AML-193 (cell line): ENCODE measurements around the gene TMBIM6.
"Not testable (repeated sequence)": the region's sequence is repeated elsewhere in the genome, so short reads cannot be mapped to it uniquely, and the experiment has no call there.

ENCODE experiments used
- DNase-seq, 2 experiments: peaks; one replicate each; lab custom pipeline; 2025; lab: John Stamatoyannopoulos, UW

The TMBIM6 gene, protein sequence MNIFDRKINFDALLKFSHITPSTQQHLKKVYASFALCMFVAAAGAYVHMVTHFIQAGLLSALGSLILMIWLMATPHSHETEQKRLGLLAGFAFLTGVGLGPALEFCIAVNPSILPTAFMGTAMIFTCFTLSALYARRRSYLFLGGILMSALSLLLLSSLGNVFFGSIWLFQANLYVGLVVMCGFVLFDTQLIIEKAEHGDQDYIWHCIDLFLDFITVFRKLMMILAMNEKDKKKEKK

DNA sequence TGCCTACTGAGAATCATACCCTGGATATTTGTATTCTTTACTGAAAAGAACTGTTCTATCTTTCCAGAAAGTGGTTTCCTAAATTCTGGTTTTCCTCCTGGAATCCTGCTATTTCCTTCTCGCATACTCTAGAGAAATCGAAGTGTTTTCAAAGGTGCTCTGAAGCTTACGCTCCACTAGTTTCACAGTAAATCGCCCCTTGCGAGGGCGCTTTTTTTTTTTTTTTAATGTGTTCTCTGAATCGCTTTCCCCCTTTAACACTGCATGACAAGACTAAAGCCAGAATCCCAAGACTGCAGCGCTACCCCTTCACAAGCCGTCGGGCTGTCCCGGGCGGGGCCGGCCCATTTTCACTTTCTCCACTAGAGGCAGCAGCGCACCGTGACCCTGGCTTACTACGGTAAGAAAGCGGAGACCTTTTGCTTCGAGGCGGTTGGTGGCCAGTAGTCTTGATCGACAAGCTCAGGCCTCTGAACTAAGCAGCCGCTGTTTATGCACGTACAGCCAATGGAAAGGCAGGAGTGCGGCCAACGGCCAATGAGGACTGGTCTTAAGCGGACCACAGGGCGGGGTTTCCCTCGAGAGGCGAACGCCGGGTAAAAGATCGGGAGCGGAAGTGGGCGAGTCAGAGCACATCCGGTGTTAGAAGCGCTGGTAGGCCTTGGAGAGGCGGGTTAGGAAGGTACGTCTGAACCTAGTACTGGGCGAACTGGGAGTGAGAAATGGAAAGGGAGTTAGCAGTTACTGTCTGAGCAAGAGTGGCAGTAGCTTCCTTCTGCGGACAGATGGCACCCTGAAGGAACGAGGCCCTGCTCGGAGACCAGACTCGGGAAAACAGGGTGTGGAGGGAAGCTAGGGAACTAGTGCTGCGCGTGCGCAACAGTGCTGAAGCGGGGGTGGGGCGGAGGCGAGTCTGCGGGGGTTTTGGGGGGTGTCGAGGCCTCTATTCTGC is at the start of gene TMBIM6:
TMBIM6 (plus strand) TSS at position 628 of the 952 bp plus-strand sequence. CDS start 10,937 bp downstream, outside the sequence.
- peak; percentile 99 for DNase-seq

DNA sequence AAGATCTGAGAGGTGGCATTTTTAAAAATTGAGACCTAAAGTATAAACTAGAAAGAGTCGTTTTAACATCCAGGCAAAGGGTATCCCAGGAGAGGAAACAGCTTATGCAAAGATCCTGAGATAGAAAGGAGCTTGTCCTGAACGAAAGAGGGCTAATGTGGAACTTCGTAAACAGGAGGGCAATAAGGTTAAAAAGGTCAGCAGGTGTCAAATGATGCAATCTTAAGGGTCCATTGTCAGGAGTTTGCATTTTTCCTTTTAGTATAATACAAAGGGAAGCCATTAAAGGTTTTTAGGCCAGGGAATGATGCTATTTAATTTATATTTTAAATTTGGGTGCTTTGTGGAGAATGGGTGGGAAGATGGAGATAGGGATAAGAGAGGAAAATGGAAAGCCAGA is 48.5 kb upstream of the TMBIM6 start:
- DNase-seq: no peak

DNA sequence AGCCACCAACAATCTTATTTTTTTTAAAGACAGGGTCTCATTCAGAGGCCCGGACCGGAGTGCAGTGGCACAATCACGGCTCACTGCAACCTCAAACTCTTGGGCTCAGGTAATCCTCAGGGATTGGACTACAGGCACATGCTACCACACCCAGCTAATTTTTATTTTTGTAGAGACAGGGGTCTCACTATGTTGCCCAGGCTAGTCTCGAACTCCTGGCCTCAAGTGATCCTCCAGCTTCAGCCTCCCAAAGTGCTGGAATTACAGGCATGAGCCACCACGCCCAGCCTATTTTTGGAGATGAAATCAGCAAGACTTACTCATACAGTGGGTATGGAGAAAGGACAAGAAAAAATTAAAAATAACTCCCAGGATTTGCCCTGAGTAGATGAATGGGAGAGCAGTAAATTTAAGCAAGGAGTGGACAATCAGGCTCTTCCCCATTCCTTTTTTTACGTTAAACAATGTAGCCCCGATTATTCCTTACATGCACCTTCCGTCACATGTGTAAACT is 47.4 kb upstream of the TMBIM6 start:
- no peak for DNase-seq

DNA sequence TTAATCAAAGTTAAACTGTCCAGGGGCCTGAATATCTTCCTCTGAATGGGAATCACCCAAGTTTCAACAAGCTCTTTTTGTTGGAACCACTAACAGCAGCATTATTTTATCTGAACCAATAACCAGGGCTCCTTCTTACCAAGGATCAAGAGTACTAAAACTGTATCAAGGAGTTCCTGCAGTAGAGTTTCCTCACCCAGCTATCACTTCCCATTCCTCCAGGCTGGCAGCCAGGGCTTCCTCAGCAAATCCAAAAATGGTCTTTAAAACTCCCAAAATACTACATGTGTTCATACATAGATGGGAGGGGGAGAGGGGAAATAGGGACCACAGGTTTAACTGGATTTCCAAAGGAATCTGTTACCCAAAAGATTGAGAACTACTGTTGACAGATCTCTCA is 44.6 kb upstream of the TMBIM6 start:
- DNase-seq: no peak

DNA sequence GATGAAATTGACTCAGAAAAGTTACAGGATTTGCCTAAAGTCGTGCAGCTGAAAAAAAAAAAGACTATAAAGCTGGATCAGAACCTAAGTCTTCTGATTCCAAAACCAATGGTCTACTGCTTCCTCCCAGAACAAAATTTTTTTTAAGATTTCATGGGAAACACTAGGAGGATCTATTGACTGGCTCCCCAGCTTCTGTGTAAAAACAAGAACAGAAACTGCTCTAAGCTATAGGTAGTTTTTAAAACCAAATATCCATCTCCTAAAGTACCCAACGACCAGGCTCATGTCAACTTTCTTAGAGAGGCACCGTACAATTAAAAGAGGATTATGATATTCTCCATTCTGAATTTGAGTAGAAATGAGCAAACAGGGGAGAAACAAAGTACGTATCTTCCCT is 43.5 kb upstream of the TMBIM6 start:
- DNase-seq: no peak

DNA sequence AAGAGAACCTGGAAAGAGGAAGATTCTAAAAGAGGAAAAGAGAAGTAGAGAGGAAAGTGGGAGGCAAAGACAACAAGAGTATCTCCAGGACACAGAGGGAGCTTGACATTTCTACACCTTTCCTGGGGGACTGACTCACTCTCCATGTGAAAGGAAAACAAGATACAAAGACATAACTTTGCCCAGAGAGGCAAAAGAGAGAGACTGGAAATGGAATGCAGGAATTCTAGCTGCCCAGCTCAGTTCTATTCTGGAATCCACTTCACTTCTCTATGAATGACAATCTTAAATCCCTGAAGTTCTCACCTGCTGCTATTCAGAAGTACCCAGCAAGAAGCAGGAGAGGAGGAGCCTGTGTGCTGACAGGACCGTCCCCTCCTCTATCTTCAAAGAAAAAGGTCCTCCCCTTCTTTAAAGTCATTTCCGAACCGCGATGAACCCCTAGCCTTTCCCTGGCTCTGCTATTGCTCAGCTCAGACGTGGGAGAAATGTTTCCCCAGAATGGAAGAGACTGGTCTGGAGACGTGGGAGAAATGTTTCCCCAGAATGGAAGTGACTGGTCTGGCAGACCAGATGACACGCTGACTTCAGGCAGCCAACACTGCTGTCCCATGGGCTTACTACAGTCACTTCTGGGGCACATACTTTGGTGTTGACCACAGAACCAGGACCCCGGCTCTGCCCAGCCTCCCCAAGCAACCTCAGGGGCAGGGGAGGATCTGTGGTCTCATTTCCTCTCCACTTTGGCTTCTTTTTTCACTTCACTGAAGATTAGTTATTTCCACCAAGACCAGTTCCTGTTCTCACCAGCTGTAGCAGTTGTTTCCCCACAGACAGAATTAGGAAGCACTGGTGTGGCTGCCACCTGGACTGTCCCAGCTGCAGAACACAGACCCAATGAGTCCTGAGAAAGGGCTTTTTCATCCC is 42.5 kb upstream of the TMBIM6 start:
- DNase-seq: peak; percentile 82 to 88

DNA sequence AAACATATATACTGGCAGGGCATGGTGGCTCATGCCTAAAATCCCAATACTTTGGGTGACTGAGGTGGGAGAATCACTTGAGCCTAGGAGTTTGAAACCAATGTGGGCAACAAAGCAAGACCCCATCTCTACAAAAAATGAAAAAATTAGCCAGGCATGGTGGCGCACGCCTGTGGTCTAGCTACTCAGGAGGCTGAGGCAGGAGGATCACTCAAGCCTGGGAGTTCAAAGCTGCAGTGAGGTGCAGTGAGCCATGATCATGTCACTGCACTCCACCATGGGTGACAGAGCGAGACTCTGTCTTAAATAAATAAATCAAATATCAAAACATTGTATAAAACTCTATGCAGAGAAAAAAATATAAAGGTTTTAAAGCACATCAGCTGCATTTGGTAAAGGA is 39.3 kb upstream of the TMBIM6 start:
- DNase-seq: no peak

DNA sequence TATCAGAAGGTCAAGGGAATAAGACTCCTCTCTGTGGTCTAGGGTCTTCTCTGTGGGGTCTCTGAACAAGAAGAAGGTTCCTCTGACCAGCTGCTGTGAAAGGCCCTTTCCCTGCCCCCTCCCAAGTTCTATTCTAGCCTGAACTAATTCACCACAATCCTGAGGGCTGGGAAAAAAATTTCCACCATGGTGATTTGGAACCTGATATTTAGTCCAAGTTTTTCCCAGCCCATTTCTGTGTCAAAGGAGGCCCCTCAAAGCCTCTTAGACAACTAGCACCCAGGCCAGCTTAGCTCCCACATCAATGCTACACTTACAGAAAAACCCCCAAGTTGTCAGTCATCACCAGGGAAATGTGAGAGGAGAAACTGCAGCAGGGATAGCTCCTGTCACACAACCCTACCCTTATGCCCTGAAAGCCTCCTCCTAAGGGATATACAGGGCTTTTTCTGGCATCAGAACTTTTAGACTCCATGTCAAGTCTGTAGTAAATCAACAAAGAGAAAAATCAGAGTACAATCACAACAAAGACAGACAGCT is 38.6 kb upstream of the TMBIM6 start:
- DNase-seq: no peak

DNA sequence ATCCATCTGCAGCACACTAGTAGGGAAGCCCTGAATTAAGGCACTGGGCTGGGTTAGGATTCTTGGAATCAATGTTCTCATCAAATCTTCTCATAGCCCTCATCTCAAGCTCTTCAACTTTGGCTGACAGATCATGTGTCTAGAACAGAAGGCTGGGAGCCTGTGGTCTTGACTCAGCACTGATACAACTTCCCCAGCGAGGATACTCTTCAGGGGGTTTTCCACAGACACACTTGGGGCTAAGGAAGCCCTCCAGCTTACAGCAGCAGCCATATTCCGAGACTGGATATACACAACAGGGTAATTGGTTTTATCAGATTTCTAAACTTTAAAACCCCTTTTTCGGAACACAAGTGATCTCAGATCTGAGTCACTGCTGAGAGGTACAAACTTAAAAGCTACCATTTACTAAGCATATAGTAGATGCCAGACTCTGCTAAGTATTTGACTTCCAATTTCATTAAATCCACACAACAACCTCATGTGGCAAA is 37.7 kb upstream of the TMBIM6 start:
- peak; percentile 23 to 24 for DNase-seq

DNA sequence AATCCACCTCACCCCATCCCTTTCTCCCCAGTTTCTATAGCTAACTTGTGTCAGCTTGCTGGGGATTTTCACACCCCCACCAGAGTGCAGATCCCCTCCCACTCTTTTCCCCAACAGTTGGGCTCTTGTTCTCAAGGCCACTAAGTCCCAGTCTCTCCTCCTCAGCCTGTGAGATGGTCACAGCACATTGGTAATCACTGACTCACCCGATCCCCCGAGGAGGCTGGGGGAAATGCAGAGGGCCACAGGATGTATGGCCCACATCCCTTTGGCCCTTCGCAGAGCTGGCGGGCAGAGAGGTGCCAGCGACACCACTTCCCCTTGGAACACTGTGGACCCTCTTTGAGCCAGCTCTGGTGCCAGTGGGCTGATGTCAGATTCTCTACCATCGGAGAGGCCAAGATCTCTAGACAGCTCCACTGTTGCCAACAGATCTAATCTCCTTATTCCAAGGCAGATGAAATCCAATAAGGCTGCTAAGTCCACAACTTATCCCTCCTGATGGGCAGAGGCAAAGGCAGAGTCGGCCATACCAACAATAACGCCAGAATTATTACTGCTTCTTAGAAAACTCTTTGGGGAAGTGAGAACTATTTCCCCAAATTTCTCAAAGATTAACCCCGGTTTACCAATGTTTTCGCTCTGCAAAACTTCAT is 35.8 kb upstream of the TMBIM6 start:
- DNase-seq: peak; percentile 41 to 42

DNA sequence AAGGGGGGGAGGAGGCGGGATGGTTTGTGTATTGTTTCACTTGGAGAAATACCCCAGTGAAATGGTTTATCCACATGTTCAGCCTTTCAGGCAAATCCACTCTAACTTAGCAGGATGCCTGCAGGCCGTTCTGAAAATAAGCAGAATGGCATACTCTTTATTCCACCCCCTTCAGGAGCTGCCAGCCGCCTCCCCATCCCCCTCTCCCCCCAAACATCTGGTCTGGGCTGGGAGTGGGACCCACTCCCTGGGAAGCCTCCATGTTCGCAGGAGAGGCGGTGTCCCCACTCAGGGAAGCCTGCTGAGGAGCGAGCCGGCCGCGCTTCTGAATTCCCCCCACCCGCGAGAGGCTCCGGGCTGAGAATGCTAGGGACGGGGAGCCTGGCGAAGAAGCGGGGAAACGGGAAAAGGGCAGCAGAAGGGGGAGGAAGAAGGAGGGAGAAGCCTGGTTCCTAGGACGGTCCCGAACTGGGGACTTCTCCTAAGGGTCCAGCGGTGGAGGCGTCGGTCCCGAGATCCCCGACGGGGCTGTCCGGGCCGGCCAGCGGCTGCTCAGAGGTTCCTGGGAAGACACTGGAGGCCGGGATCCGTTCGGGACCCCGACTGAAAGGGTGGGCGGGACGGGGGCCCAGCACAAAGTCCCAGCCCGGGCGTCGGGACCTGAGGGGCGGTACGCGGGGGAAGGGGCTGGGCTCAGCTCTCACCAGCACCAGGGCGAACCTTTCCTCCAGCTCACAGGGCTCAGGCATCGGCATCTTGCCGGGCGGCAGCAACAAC is 34.8 kb upstream of the TMBIM6 start:
- DNase-seq: no peak

DNA sequence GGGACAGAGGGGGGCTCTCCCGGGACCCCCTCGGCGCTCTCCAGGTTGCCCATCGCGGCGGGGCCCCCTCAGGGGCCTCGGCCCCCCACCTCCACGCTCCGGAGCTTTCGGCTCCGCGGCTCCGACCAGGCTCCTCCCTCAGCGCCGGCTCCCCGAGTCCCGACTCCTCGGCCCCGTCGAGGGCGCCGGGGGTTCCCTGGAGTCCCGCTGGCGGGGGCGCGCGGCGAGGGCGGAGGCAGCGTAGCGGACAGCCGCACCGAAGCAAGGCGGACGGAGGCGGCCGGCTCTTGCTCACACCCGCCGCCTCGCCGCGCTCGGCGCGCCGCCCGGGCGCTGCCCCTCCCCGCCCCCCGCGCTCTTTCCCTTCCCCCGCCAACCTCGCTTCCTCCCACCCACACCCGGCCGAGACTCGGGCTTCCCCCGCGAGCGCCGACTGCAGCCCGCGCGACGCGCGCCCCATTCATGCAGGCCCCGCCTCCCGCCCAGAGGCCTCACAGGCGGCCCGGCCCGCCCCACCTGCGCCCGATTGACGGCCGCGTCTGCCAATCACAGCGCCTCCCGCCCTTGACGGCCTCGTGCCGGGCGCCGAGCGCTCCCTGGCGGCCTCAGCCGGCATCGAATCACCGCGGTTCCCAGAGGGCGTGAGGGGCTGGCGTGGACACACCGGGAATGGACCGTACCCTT is 34.1 kb upstream of the TMBIM6 start, which contains the start of gene FMNL3:
FMNL3 (minus strand) TSS at position 278 of the 684 bp plus-strand sequence; CDS start at position 53, 225 bp downstream.
- peak; percentile 84 to 86 for DNase-seq

DNA sequence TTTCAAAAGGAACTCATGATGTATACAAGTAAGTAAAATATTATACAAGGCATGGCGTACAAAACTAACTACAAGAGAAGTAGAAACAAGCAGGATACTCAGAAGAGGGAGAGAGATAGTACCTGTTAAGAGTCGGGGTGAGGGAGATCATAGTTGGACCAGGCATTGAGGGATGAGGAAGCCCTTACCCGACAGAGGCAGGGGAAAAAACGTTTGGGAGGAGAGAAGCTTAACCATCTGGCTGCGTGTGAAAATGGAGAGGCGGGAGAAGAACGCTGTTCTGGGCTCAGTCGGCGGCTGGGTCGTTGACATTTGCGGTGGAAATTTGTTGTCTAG is 33.6 kb upstream of the TMBIM6 start:
- no peak for DNase-seq

DNA sequence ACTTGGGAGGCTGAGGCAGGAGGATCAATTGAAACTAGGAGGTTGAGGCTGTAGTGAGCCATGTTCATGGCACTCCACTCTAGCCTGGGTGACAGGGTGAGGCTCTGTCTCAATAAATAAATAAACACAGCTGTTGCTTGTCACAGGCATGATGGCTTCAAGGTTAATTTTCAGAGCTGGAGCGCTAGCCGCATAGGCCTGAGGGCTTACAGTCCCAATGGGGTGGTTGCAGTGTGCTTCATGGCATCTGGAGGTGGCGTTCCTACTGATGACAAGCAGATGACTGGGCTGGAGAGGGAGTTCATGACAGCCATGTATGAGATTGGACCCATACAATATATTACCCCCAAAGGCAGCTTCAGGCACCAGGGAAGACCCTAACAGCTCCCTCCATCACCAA is 32.5 kb upstream of the TMBIM6 start:
- no peak for DNase-seq

DNA sequence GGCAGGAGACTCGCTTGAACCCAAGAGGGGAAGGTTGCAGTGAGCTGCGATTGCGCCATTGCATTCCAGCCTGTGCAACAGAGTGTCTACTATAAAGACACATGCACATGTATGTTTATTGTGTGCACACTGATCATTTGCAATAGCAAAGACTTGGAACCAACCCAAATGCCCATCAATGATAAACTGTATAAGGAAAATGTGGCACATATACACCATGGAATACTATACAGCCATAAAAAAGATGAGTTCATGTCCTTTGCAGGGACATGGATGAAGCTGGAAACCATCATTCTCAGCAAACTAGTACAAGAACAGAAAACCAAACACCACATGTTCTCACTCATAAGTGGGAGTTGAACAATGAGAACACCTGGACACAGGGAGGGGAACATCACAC is 27.4 kb upstream of the TMBIM6 start:
- not testable (repeated sequence) for DNase-seq

DNA sequence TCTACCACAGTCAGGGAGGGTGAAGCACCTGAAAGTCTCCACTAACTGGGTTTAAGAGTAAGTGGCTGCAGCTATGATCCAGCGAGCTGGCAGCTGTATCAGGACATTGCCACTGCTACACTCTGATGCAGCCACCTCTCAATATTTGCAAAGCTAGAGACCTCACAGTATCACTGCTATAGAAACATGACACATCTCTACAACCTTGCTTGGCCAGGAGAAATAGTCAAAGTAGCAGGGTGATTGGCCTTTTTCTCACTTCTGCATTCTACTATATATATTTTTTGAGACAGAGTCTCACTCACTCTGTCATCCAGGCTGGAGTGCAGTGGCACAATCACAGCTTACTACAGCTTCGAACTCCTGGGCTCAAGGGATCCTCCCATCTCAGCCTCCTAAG is 24.8 kb upstream of the TMBIM6 start:
- no peak for DNase-seq

DNA sequence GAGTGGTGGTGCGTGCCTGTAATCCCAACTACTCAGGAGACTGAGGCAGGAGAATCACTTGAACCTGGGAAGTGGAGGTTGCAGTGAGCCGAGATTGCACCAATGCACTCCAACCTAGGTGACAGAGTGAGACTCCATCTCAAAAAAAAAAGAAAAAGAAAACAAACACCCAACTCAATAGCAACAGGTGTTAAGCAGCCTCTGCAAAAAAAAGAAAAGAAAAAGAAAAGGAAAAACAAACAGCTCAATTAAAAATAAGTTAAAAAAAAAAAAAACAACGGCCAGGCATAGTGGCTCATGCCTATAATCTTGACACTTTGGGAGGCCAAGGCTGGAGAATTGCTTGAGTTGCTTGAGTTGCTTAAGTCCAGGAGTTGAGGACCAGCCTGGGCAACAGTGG is 23.6 kb upstream of the TMBIM6 start:
- DNase-seq: not testable (repeated sequence)

DNA sequence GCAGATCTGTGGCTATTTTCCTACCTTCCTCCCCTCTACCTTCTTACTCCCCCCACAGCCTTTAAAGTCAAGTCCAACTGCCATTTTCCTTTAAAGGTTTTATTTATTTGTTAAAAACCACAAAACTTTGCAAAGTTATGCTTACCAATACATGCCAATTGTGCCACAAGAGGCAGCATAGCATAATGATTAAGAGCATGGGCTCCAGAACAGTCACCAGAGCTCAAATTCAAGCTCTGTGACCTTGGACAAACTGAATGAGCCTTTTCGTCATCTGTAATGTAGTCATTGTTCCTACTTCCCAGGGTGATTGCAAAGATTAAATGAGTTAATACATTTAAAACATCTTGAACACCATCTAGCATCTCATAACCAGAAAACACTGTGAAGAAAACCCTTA is 21.1 kb upstream of the TMBIM6 start:
- peak in 1 of 2 experiments; percentile 12 for DNase-seq

DNA sequence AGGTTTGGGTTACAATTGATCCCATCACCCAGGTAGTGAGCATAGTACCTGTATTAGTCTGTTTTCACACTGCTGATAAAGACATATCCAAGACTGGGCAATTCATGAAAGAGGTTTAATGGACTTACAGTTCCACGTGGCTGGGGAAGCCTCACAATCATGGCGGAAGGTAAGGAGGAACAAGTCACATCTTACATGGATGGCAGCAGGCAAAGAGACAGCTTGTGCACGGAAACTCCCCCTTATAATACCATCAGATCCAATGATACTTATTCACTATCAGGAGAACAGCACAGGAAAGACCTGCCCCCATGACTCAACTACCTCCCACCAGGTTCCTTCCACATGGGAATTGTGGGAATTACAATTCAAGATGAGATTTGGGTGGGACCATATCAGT is 20.0 kb upstream of the TMBIM6 start:
- DNase-seq: not testable (repeated sequence)
